ENCODE measurements around the gene FARP1.

FARP1 gene, protein sequence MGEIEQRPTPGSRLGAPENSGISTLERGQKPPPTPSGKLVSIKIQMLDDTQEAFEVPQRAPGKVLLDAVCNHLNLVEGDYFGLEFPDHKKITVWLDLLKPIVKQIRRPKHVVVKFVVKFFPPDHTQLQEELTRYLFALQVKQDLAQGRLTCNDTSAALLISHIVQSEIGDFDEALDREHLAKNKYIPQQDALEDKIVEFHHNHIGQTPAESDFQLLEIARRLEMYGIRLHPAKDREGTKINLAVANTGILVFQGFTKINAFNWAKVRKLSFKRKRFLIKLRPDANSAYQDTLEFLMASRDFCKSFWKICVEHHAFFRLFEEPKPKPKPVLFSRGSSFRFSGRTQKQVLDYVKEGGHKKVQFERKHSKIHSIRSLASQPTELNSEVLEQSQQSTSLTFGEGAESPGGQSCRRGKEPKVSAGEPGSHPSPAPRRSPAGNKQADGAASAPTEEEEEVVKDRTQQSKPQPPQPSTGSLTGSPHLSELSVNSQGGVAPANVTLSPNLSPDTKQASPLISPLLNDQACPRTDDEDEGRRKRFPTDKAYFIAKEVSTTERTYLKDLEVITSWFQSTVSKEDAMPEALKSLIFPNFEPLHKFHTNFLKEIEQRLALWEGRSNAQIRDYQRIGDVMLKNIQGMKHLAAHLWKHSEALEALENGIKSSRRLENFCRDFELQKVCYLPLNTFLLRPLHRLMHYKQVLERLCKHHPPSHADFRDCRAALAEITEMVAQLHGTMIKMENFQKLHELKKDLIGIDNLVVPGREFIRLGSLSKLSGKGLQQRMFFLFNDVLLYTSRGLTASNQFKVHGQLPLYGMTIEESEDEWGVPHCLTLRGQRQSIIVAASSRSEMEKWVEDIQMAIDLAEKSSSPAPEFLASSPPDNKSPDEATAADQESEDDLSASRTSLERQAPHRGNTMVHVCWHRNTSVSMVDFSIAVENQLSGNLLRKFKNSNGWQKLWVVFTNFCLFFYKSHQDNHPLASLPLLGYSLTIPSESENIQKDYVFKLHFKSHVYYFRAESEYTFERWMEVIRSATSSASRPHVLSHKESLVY

DNA sequence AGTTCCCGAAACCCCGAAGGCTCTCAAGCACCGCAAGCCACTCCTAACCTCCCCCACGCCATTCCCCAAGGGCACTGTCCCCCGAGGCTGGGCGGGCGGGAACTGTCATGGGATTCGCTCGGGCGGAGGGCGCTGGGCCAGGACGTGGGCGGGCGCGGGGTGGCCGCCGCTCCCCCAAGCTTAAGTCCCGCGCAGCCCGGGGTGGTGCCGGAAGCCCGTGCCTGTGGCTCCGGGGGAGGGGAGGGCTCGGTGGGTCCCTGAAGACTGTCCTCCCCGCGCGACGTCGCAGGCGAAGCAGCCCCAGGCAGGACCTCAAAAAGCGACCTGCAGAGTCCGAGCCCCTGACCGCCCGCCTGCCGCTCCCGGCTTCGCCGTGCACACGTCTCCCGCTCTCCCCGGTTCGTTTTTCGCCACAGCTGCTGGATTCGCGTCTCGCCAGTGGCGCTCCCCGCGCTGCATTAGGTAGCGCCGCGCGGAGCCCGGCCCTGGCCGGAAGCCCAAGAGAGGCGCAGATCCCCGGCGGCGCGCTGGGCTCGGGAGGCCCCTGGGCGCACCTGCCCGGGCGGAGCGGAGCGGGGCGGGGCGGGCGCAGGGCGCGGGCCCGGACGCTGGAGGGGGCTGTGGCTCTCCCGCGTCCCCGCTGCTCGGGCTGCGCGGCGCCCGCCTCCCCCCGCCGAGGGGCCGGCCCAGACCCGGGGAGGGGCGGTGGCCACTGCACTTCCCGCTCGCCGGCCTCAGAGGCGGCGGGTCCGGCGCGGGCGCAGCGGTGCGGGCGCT, at the start of gene FARP1:
Gene FARP1 (plus strand): TSS at position 715 of the 777 bp plus-strand sequence. CDS start 70,149 bp downstream, outside the sequence.
- TF ChIP-seq GATA2 (IDR thresholded peaks at IDR 0.05; ENCODE audit: low read depth, low read length) (no peak), GATA3 (IDR thresholded peaks at IDR 0.05; ENCODE audit: low read depth, low read length) (no peak)

DNA sequence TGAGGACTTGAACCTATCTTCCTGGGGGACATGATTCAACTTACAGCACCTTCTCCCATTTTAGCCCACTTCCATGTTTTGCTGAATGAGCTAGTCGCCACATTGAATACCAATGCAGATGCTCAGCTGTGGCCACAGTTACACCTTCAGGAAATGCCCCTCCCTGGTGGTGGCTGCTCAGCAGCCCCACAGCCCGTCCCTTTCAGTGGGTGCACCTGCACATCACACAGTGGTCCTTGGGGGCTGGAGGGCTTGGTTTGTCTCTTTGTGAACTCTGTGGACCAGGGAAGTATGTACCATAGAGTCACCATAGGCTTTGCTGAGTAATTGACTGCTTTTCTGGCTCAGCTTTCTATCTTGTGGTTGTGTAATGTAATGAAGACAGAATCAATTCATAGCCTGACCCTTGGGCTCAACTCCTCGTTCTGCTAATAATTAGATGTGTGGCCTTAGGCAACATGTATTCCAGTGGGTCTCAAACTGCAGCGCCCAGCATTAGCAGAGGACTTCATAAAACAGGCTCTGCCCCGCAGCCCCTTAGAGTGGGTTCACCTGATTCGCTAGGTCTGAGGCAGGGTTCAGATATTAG, 48.1 kb upstream of the FARP1 start:
- no peak for TF ChIP-seq GATA3 (IDR thresholded peaks at IDR 0.05; ENCODE audit: low read depth, low read length)
- TF ChIP-seq GATA2 (IDR thresholded peaks at IDR 0.05; ENCODE audit: low read depth, low read length): no peak

DNA sequence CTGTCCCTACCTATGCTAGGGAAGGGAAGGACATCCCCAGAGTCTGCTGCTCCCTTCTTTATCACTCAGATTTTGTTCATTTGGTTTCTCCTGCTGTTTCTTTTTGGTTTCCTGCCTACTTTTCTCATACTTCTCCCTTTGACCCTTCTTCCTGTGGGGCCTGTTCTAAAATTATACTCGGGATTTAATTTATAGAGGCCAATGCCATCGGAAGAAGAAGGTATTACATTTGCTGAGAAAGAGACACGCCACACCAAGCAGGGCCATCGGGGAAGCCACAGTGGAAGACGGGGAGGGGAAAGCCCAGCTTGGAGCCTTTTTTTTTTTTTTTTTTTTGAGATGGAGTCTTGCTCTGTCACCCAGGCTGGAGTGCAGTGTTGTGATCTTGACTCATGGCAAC, 46.8 kb upstream of the FARP1 start:
- TF ChIP-seq GATA3 (IDR thresholded peaks at IDR 0.05; ENCODE audit: low read depth, low read length) (no peak), GATA2 (IDR thresholded peaks at IDR 0.05; ENCODE audit: low read depth, low read length) (no peak)

DNA sequence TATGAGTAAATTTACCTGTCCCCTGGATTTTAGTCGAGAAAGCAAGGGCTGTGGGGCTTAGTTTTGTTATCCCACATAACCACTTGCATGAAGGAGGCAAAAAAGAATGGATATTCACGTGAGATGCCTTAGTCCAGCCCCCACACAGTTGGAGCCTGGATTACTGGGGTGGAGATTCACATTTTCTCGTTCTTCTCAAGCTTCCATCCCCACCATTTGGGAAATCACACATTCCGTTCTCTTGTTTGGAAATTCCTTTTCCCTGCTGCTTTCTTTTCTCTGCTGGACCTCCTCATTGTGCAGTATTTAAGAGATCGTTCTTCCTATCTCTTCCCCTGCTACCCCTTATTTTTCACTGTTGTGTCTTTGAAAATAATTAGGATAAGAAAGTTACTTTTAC, 45.1 kb upstream of the FARP1 start:
- no peak for TF ChIP-seq GATA2 (IDR thresholded peaks at IDR 0.05; ENCODE audit: low read depth, low read length)
- no peak for TF ChIP-seq GATA3 (IDR thresholded peaks at IDR 0.05; ENCODE audit: low read depth, low read length)

DNA sequence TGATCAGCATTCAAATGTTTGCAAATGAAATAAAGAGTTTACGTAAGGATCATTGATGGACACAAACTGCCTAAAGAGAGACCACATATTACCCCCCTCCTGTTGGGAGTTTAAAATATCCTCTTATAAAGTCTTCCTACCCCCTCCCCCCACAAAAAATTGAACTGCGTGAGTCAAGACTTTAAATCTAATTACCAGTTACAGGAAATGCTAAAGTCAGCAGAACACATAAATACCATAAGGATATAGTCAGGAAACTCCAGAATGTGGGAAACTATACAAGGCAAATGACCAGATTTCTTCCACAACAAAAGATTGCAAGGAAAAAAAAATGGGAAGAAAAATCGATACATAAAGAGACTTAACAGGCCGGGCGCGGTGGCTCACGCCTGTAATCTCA, 44.4 kb upstream of the FARP1 start:
- TF ChIP-seq GATA3 (IDR thresholded peaks at IDR 0.05; ENCODE audit: low read depth, low read length) (no peak), GATA2 (IDR thresholded peaks at IDR 0.05; ENCODE audit: low read depth, low read length) (no peak)

DNA sequence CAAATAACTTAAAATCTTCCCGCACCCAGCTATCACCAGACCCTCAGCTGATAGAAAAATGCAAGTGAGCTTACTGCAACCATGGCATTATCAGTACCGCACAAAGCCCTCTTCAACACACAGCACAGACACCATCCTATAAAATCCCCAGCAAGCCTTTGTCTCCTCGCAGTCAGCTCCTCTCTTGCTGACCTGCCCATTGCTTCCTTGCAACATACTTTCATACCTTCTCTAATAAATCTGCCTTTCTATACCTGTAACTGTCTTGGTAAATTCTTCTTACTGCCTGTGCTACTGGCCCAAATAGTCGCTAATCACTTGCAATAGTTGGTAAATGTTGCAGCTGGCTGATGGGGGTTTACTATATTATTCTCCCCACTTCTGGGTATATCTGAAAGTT, 43.3 kb upstream of the FARP1 start:
- TF ChIP-seq GATA2 (IDR thresholded peaks at IDR 0.05; ENCODE audit: low read depth, low read length) (no peak), GATA3 (IDR thresholded peaks at IDR 0.05; ENCODE audit: low read depth, low read length) (no peak)

DNA sequence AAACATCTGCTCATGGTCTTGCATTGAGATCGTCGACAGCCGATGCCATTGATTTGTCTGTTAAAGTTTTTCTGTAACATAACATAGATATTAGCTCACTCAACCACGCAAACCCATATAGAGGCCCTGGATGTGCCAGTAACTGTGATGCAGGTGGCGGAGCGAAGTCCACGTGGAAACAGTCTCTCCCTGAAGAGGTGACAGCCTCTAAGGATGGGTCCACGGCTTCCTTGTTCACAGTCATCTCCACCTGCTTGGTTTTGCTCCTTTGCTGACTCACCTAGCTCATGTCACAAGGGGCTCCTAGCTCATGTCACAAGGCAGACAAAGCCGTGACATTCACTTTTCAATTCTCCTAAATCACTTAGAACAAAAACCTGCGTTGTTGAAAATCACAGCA, 42.4 kb upstream of the FARP1 start:
- TF ChIP-seq GATA2 (IDR thresholded peaks at IDR 0.05; ENCODE audit: low read depth, low read length): no peak
- no peak for TF ChIP-seq GATA3 (IDR thresholded peaks at IDR 0.05; ENCODE audit: low read depth, low read length)

DNA sequence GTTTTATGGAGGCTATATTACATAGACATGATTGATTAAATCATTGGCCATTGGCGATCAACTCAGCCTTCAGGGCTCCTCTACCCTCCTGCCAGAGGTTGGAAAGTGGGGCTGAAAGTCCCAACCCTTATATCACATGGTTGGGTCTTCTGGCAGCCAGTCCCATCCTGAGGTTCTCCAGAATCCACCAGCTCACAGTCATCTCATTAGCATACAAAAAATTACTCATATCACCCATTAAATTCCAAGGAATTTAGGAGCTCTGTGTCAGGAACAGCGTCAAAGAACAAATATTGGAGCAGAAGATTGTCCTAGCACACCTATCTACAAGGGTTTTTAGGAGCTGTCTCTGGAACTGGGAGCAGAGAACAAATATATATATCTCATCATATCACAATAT, 39.4 kb upstream of the FARP1 start:
- TF ChIP-seq GATA3 (IDR thresholded peaks at IDR 0.05; ENCODE audit: low read depth, low read length): no peak
- no peak for TF ChIP-seq GATA2 (IDR thresholded peaks at IDR 0.05; ENCODE audit: low read depth, low read length)

DNA sequence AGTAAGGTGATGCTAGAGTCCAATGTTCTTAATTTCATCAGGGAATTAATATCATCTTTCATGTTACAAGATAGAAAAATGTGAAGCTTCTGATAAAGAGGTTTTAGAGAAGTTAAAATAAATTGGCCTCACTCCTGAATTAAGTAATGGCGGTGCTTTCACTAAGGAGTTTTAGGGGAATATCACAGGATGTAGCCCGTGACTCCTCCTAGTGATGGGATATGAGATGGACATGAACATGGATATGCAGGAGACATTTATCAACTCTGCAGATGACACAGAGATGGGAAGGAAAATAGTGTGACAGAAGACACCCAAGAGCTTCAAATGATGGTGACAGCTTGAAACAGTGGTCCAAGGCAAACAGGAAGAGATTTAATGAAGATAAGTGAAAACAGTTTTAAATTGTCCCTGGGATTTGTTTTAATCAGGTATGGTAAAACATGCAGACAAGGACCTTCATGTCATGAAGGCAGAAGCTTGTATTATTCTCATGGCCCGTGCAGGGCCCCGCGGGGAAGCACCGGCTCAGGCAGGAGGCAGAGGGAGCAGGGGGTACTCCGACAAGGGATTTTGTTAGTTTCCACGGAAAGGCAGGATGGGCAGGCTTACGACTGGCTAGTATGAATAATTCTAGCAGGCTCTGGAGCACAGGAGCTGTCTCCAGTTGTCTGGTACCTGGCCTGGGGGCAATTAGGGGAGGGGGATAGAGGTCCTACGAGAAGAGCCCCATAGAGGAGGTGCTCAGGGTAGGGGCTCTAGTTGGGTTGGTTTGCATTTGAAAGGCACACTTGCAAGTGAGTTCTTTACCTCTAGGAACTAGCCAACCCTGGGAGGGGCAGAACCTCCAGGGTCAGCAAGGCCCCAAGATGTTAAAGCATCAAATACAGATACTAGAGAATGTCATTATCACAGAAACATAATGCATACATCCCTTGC, 38.7 kb upstream of the FARP1 start:
- no peak for TF ChIP-seq GATA3 (IDR thresholded peaks at IDR 0.05; ENCODE audit: low read depth, low read length)
- TF ChIP-seq GATA2 (IDR thresholded peaks at IDR 0.05; ENCODE audit: low read depth, low read length): no peak

DNA sequence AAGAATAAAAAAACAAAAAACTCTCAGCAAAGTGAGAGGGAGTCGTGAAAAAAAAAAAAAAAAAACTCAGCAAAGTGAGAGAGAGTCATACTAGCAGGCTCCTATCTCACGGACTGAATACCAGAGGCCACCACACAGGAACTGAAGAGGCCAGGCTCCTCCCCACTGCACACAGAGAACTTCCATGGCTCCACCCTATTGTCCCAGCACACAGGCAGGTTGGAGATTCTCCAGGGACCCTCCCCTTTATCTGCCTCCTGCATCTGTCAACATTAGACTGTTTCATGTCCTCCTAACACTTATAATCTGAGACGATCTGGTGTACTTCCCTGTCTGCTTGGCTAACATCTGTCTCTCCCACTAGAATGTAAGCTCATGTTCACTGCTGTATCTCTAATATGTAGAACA, 37.0 kb upstream of the FARP1 start:
- TF ChIP-seq GATA3 (IDR thresholded peaks at IDR 0.05; ENCODE audit: low read depth, low read length): no peak
- TF ChIP-seq GATA2 (IDR thresholded peaks at IDR 0.05; ENCODE audit: low read depth, low read length): no peak

DNA sequence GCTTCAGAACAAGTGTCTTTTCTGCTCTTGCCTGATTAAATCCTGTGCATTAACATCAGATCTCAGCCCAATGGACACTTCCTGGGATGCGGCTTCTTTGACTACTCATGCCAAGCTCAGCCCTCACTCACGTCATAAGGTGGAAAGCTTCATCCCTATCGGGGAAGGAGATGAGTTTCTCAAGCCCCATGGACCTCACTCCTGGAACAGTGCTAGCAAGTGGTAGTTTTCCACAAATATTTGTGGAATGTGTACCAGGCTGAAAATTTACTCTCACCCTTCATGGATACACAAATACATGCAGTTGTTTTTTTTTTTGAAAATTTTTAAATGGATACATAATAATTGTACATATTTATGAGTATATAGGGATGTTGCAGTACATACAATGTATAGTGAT, 34.6 kb upstream of the FARP1 start:
- TF ChIP-seq GATA2 (IDR thresholded peaks at IDR 0.05; ENCODE audit: low read depth, low read length) (no peak), GATA3 (IDR thresholded peaks at IDR 0.05; ENCODE audit: low read depth, low read length) (no peak)

DNA sequence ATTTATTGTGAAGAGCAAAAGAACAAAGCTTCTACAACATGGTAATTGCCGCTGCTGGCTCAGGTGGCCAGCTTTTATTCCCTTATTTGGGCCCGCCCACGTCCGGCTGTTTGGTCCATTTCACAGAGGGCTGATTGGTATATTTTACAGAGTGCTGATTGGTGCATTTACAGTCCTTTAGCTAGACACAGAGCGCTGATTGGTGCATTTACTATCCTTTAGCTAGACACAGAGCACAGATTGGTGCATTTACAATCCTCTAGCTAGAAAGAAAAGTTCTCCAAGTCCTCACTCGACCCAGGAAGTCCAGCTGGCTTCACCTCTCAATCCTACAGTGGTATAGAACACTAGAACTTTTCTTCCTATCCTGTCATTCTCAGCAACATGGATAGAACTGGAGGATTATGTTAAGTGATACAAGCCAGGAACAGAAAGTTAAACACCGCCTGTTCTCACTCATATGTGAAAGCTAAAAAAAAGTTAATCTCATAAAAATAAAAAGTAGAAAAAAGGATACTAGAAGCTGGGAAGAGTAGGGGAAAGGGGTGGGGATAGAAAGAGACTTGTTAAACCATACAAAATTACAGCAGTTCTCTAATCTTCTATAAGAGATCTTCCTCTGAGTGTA, 33.6 kb upstream of the FARP1 start:
- TF ChIP-seq GATA3 (IDR thresholded peaks at IDR 0.05; ENCODE audit: low read depth, low read length): no peak
- TF ChIP-seq GATA2 (IDR thresholded peaks at IDR 0.05; ENCODE audit: low read depth, low read length): no peak

Measured in SH-SY5Y (cell line).